GM12891 (cell line): Measurements from ENCODE around the gene TMEM259.

Experiments used
- POLR2A ChIP-seq: IDR thresholded peaks from 2 replicates; pipeline ENCODE4 v1.6.1; 2011; ENCODE audit warnings: low read depth, low read length, control low read depth
- TAF1 ChIP-seq: IDR thresholded peaks from 2 replicates; pipeline ENCODE4 v1.6.1; 2011; ENCODE audit warnings: low read depth, low read length, control low read depth

DNA sequence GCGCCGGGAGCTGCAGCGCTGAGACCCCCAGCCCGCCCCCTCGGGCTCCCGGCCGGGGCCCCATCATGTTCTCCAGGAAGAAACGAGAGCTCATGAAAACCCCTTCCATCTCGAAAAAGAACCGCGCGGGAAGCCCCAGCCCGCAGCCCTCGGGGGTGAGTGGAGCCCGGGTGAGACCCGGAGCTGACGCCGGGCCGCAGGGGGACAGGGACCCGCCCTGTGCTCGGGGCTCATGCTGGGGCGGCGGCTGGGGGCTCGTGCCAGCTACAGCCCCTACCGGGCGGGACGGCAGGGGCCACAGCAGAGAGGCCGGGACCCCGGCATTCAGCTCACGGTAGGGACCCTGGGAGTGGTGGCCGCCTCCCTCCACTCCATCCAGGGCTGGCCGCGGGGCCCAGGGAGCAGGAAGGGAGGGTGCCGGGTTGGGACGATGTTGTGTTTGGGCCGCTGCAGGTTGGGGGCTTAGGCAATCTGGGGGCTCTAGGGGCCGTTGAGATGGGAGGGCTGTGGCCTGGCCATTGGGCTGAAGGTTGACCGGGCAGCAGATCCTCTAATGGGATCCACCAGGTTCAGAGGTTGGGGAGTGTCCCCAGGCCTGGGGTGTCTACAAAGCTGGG lies 46.5 kb upstream of the TMEM259 start:
- TF ChIP-seq TAF1, result no peak
- TF ChIP-seq POLR2A, result no peak
